ENCODE results near the gene KRT76.

Gene KRT76

DNA sequence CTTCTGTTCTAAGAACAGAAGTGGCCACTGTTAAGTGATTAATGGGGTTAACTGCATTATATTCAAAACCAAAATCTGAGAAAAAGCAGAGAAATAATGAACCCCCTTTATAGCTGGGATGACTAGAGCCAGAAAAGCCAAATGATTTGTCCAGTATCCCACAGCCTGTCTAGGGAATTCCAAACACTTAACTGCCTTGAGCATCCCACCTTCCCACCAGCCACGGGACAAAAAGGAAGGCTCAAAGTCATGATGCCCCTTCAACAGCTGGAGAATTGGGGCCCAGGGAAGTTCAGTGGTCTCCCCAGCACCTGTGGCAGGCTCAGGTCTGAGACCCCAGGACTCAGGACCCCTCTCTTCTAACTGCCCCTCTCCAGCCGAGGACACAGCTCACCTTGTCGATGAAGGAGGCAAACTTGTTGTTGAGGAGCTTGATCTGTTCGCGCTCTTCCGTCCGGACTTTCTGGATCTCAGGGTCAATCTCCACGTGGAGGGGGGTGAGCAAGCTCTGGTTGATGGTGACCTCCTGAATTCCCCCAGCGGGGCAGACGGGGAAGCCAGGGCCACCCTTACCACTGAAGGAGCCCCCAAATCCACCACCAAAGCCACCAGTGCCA is 36.2 kb upstream of the KRT76 start:
- no peak for DNase-seq (ENCODE audit: low spot score)

- DNase-seq (ENCODE audit: low spot score) = peak; percentile 57
These were observed 35.6 kb upstream of the KRT76 start for GRCh38 chr12:52812749-52813148.

DNA sequence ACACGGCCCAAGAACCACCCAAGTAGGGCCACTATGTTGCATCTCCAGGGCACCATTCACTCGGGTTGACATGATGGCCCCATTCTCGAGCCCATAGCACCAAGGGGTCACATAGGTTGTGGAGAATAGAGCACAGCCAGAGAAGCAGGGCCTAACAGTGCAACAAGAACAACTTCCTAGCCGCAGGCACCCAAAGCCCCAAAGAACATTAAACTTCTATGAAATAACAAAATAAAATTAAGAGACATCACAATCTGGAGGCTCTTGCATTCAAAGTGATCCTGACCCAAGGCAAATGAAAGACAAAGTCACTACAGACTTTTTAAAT is 34.9 kb upstream of the KRT76 start:
- DNase-seq (ENCODE audit: low spot score) = no peak

GRCh38 chr12:52811191-52812072 is 34.3 kb upstream of the KRT76 start:
- no peak for DNase-seq (ENCODE audit: low spot score)

GRCh38 chr12:52810554-52810953 is 33.4 kb upstream of the KRT76 start:
- no peak for DNase-seq (ENCODE audit: low spot score)

- DNase-seq (ENCODE audit: low spot score) = no peak
These were observed 32.0 kb upstream of the KRT76 start for GRCh38 chr12:52809166-52809565.

DNA sequence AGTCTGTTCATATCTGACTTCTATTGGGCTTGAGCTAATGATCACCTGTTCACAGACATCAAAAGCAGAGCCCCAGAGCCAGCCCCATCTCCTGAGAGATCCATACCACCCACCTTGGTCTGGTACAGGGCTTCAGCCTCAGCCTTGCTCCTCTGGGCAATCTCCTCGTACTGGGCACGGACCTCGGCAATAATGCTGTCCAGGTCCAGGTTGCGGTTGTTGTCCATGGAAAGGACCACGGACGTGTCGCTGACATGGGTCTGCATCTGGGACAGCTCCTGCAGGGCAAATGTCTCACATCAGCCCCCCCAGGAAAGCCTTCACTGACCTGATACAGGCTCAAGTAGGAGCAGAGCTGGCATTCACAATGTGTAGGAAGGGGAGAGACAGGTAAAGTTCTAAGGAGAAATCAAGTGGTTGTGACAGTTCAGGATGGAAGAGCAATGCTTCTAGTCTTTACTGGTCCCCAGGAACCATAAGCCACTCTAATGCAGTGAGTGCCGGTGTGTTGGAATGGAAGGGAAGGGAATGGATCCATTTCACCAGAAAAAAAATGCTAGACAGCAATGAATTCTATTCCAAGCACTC is 31.5 kb upstream of the KRT76 start:
- DNase-seq (ENCODE audit: low spot score) = no peak

GRCh38 chr12:52807544-52808470 is 30.7 kb upstream of the KRT76 start:
- DNase-seq (ENCODE audit: low spot score) = no peak

DNA sequence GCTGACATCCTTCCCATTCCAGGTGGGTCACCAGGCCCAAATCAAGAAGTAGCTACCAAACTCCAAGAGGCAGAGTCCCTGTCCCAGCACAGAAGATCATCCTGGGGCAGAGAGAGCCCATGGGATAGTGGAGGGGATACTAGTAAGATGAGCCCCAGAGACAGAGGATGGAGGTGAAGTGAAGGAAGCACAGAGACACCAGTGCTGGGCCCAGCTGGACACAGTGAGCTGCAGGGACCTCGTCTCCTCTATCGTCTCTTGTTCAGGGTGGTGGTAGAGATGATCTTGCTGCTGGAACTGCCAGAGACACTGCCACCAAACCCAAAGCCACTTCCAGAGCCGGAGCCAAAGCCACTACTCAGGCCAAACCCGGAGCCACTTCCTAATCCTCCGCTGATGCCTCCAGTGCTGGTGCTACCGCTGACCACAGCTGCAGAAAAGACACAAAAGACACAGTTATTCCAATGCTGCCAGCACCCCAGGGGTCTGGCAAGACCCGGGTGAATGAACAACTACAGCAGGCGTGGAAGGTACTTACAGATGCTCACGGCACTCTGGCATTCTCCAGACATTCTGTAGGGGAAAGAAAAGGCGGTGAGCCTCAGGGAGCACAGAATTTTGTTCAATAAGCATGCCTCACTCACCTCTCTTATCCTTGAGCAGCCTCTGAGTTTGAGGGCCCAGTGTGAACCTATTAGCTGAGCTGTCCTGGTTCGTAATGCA is 29.8 kb upstream of the KRT76 start:
- DNase-seq (ENCODE audit: low spot score) = no peak

DNA sequence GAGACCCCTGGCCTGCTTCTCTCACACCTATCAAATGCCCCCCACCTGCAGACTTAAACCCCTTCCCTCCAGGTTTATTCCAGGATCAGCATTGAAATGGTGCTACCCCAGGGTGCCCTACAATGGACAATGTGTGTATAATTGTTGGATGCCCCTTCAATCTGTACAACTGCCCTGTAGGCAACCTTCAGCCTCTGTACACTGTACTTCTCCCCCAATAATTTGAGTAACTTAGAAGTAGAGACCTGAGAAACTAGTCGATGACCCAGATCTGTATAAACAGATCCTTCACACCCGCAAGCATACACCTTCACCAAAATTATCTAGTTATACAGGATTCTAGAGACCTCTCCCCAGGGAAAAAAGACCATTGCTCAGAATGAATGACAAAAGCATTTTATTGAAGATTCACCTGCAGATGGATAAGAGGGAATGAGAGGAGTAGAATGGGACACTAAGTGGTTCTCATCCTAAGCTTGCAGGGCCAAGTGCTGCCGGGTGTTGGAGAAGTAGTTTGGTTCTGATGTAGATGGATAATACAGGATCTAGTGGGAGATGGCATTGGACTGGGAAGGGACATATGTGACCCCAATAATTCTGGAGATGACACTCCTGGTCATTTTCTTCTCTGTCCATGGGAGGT is 29.1 kb upstream of the KRT76 start:
- DNase-seq (ENCODE audit: low spot score) = no peak

GRCh38 chr12:52805739-52806138 is 28.6 kb upstream of the KRT76 start:
- DNase-seq (ENCODE audit: low spot score) = no peak

DNA sequence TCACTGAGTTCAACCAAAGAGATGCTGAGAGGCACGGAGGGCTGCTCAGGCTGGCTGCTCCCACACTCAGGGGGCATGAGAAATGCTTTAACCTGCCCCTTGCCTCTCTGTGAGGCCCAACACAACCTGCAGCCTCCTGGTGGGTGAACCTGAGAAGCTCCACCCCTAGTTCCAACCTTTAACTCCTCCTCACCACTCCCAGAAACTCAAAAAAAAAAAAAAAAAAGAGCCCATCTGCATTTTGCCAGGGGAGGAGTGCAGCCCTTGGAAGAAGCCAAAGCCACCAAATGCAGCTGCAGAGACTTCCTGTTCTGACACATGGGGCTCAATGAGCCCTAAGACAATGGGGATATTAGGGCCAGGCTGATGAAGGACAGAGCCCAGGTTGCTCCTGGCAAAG is 27.9 kb upstream of the KRT76 start:
- DNase-seq (ENCODE audit: low spot score) = no peak

DNA sequence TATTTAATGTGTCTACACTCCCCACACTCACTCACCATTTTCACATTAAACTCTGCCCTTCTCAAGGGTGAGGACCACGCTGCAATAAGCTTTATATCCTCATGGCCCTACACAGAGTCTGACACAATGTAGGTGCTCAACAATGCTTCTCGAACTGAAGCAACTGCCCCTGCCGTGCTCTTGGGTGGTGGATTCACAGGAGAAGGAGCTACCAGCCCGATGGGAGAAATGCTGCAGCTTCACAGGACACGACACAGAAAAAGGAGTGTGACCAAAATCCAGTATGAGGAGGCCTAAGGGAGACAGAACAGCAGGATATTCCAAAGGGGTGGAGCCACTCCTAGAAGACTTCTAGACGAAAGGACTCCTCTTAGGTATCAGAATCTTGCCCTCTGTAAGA is 25.3 kb upstream of the KRT76 start:
- no peak for DNase-seq (ENCODE audit: low spot score)

DNA sequence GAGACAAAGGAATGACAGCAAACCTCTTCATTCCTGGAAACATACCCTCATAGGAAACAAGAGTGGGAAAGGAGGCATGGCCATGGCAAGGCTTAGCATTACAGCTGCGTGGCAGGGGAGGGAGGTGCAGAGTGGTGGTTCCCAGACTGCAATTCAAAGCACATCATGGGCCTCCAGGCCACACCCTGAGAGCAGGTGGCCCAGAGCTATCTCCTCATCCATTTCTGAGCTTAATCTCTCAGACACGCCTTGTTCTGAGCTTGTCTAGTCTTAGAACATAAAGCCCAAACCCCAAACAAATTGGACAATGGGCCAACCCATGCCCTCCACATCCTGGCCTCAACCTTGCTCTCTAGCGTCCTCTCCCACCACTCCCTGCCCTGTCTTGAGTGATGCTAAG is 24.6 kb upstream of the KRT76 start:
- DNase-seq (ENCODE audit: low spot score) = no peak

GRCh38 chr12:52800259-52800917 is 23.2 kb upstream of the KRT76 start:
- no peak for DNase-seq (ENCODE audit: low spot score)

DNA sequence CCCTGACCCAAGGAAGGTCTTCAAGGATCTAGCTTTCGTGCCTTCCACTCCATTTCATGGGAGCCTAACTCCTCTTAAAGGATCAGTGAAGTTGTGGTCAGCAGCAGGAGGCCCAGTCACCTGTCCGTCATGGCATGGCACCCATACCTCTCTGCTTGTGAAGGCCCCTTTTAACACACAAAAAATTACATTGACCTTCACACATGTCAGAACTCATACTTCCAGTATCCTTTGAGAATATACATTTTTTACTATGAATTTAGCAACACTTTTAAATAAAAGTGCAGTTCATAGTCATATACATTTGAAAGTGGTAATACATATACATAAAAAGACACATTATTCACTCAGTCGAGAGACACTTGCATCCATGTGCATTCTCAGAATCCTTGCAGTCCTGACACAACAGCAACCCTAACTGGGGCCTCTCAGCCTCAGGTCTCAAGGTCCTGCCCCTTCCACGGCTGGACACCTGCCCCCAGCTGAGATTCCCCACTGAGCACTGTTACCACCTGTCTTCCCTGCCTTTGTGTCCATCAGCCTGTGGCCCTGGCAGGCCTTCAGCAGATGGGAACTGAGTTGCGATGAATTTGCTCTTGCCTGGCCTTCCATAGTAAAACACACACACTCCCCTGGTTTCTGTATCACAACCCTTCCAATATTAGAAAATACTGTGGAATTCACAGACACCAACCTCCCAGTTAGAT is 22.5 kb upstream of the KRT76 start:
- no peak for DNase-seq (ENCODE audit: low spot score)

DNA sequence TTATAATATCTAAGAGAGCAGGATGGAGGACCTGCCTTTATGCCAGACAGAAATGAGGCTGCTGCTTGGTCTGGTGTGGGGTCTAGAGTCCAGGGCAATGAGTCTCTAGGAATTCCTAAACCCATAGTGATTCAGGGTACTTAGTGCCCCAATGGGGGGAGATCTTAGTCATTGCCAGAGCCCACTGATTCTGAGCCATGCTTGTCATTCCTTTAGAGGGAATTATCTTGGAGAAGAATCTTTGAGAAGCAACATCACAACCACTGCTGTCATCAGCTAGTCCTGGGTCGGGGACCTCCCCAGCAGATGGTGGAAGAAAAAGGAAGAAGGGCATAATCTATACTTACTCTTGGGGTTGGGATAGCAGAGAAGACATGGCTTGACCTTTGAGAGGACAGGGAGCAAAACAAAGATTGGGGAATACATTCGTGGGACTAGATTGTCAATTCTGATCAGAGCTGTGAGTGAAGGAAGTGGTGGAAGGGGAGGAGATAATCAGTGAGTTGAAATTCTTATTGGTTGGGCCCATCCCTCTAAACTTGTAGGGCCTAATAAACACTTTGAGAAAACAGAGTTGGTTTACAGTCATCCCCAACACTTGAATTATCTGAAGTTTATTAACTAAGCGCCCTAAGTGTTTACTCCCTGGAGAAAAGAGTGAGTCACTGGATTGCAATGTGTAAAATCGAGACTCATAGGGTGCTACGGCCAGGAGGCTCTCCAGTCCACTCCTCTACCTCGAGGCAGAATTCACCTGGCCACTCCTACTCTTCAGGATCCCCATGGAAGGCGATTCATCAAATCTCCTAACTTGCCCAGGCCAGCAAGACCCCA is 21.7 kb upstream of the KRT76 start:
- peak; percentile 93 for DNase-seq (ENCODE audit: low spot score)

- DNase-seq (ENCODE audit: low spot score) = peak; percentile 91
These were observed 21.0 kb upstream of the KRT76 start for GRCh38 chr12:52798003-52798670.

DNA sequence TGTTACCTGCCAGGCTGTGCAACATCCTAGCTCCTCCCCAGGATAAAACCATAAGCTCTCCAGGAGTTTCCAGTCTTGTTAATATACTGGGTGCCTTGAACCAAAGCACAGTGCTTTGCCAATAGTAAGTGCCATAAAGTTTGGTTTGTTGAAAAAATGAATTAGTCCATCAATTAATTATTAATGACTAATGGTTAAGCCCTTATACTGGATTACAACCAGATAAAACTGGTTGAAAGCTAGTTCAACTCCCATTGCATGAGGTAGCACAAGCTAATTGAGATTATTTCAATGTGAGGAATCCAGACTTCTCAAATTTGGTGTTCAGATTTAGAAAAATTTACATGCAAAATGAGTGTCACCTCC is 20.4 kb upstream of the KRT76 start:
- peak; percentile 44 for DNase-seq (ENCODE audit: low spot score)
